HepG2 (cell line): Measurements from ENCODE around the gene ENPP1.

ENCODE experiments used
- ATF7 ChIP-seq, 2 experiments: fragments of 450-650 bp in 1 of 2; sonication (generic) in 1 of 2; formaldehyde crosslinking in 1 of 2; IDR thresholded peaks; 2 replicates each; pipeline versions ENCODE4 v1.4.0 to v1.6.1; 2016 to 2020; ENCODE audit warnings: antibody characterized with exemption in 1 of 2, mild to moderate bottlenecking in 1 of 2, missing genetic modification reagents in 1 of 2
- IRF1 ChIP-seq: sonication (generic); formaldehyde crosslinking; IDR thresholded peaks from 2 replicates; pipeline ENCODE4 v1.4.0; 2020; ENCODE audit warnings: low read depth, mild to moderate bottlenecking, missing genetic modification reagents
- MTF1 ChIP-seq: sonication (generic); formaldehyde crosslinking; IDR thresholded peaks from 2 replicates; pipeline ENCODE4 v1.5.0; 2020; ENCODE audit warnings: missing genetic modification reagents
- NFYB ChIP-seq: sonication (generic); formaldehyde crosslinking; IDR thresholded peaks from 2 replicates; pipeline ENCODE4 v1.4.0; 2020; ENCODE audit warnings: missing genetic modification reagents
- NR1H2 ChIP-seq: sonication (generic); formaldehyde crosslinking; IDR thresholded peaks from 2 replicates; pipeline ENCODE4 v1.8.1; 2022; ENCODE audit warnings: low read depth, missing genetic modification reagents, borderline replicate concordance
- SETDB1 ChIP-seq: sonication (generic); formaldehyde crosslinking; IDR thresholded peaks from 2 replicates; pipeline ENCODE4 v1.5.1; 2020; ENCODE audit warnings: missing genetic modification reagents, mild to moderate bottlenecking, borderline replicate concordance
- SP1 ChIP-seq, 2 experiments: fragments of 450-650 bp in 1 of 2; sonication (generic) in 1 of 2; formaldehyde crosslinking in 1 of 2; IDR thresholded peaks; 2 replicates each; pipeline versions ENCODE4 v1.4.0 to v1.6.1; 2016 to 2020; ENCODE audit warnings: missing genetic modification reagents in 1 of 2
- ZBTB37 ChIP-seq: sonication (generic); formaldehyde crosslinking; IDR thresholded peaks from 2 replicates; pipeline ENCODE4 v1.4.0; 2020; ENCODE audit warnings: mild to moderate bottlenecking, missing genetic modification reagents
- ZNF251 ChIP-seq: sonication (generic); formaldehyde crosslinking; IDR thresholded peaks from 2 replicates; pipeline ENCODE4 v1.9.0; 2021; ENCODE audit warnings: mild to moderate bottlenecking, missing genetic modification reagents
- TF ChIP-seq, protein P1 (sequence below): sonication (generic); formaldehyde crosslinking; IDR thresholded peaks from 2 replicates; pipeline ENCODE4 v1.5.0; 2020; ENCODE audit warnings: mild to moderate bottlenecking, missing genetic modification reagents

- no peak for TF ChIP-seq NR1H2 (CRISPR knock-in tag)
- TF ChIP-seq MTF1 (CRISPR knock-in tag), result no peak
- no peak for TF ChIP-seq NFYB (CRISPR knock-in tag)
- no peak for TF ChIP-seq ATF7 (IDR thresholded peaks at IDR 0.05)
- no peak for TF ChIP-seq ATF7 (CRISPR knock-in tag; IDR thresholded peaks at IDR 0.05)
- TF ChIP-seq IRF1 (CRISPR knock-in tag), result no peak
- no peak for TF ChIP-seq SP1 (IDR thresholded peaks at IDR 0.05)
- no peak for TF ChIP-seq SP1 (CRISPR knock-in tag; IDR thresholded peaks at IDR 0.05)
- no peak for TF ChIP-seq SETDB1 (CRISPR knock-in tag)
- no peak for TF ChIP-seq ZNF251 (CRISPR knock-in tag)
- no peak for TF ChIP-seq ZBTB37
- TF ChIP-seq, protein P1, sequence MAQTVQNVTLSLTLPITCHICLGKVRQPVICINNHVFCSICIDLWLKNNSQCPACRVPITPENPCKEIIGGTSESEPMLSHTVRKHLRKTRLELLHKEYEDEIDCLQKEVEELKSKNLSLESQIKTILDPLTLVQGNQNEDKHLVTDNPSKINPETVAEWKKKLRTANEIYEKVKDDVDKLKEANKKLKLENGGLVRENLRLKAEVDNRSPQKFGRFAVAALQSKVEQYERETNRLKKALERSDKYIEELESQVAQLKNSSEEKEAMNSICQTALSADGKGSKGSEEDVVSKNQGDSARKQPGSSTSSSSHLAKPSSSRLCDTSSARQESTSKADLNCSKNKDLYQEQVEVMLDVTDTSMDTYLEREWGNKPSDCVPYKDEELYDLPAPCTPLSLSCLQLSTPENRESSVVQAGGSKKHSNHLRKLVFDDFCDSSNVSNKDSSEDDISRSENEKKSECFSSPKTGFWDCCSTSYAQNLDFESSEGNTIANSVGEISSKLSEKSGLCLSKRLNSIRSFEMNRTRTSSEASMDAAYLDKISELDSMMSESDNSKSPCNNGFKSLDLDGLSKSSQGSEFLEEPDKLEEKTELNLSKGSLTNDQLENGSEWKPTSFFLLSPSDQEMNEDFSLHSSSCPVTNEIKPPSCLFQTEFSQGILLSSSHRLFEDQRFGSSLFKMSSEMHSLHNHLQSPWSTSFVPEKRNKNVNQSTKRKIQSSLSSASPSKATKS (CRISPR knock-in tag), result no peak
These were observed 33.2 kb downstream of the ENPP1 start for GRCh38 chr6:131840936-131841583.
